Measurements from ENCODE around the gene IL32.

The IL32 gene

DNA sequence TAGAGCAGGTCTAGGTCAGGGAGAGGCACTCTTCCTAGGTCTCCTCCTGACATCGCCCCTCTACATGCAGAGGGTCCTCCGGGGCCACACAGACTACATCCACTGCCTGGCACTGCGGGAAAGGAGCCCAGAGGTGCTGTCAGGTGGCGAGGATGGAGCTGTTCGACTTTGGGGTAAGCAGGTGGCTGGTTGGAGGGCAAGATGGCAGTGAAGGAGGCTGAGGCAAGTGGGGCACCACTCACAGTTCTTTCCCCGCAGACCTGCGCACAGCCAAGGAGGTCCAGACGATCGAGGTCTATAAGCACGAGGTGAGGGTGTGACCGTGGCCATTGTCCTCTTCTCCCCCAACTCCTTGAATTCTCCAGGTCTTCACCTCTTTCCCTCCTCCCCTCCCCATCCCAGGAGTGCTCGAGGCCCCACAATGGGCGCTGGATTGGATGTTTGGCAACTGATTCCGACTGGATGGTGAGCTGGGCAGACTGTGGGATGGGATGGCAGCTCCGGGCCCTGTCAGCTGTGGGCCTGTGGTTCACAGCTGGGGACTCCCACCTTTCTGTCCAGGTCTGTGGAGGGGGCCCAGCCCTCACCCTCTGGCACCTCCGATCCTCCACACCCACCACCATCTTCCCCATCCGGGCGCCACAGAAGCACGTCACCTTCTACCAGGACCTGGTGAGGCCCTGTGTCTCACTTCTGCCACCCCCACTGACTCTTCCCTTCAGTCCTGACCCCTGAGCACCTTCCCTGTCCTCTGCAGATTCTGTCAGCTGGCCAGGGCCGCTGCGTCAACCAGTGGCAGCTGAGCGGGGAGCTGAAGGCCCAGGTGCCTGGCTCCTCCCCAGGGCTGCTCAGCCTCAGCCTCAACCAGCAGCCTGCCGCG, 38.6 kb upstream of the IL32 start:
- H3K4me3 ChIP-seq: no peak overlapping the region
- H3K27ac ChIP-seq: no peak overlapping the region

DNA sequence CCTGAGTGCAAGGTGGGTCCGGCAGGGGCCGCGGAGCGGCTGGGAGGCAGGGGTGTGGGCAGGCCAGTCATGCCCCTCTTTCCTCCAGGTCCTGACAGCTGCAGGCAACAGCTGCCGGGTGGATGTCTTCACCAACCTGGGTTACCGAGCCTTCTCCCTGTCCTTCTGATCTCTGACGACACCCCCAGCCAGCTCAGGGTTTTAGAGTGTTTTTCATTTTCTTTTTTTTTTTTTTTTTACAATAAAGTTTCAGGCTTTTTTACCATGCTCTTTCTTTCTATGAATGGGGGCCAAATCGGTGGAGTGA, 38.0 kb upstream of the IL32 start:
- Histone ChIP-seq H3K4me3 (no peak overlapping the region), H3K27ac (no peak overlapping the region)

DNA sequence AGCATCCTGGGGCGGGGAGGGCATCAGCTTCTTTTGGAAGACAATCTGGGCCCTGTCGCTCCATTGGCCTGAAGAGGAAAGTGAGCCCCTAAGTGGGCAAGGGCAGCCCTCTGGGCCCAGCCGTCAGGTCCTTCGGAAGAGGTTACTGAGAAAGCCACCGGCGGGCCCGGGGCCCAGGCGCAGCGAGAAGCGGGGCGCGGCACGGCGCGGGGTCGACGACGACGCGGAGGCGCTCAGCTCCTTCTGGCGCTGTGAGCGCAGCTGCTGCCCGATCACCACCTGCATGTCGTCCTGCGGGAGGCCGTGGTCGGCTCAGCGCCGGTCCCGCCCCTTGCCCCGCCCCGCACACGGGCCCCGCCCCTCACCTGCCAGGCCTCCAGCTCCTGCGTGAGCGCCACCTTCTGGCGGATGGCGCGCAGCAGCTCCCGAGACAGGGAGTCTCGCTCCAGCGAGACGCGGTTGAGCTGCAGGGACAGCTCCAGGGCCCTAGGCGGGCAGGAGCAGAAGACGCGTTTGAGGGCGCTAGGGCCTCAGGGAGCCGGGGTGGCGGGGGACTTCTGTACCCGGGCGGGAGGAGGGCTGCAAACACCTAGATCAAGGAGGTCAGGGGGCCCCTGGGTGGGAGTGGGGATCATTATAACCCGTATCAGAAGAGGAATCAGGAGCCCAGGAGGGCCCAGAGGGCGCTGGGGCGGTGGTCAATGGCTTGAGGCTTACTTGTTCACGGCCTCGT, 37.3 kb upstream of the IL32 start:
- peak overlapping the region in 1 of 7 experiments; percentile 2 for H3K4me3 ChIP-seq
- peak overlapping the region in 1 of 21 experiments; percentile 10 for H3K27ac ChIP-seq

DNA sequence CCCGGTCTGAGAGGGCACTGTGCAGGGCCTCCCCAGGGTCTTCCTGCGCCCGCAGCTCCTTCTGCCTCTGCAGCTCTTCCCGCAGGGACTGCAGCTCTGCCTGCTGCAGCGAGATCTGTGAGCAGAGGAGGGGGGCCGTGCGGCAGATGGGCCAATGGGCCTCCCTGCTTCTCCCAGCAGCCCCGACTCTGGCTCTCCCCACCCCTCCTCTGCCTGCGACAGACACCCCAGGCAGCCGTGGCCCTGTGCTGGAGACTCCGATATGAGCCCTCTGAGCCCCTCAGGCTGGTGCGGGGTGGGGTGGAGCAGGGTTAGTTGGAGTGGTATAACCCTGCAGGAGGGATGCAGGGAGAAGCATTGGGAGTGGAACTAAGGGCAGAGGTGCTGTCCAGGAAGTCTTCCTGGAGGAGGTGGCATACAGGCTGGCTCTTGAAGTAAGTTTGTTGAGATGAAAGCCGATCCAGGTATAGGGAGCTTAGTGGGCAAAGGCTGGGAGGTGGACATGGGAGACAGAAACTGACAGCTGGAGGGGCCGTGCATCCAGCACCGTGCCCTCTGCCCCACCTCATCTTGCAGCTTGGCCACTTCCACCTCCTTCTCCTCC, 36.6 kb upstream of the IL32 start:
- H3K4me3 ChIP-seq: peak overlapping the region in 2 of 7 experiments; percentile 2 to 24
- peak overlapping the region in 1 of 21 experiments; percentile 29 for H3K27ac ChIP-seq

DNA sequence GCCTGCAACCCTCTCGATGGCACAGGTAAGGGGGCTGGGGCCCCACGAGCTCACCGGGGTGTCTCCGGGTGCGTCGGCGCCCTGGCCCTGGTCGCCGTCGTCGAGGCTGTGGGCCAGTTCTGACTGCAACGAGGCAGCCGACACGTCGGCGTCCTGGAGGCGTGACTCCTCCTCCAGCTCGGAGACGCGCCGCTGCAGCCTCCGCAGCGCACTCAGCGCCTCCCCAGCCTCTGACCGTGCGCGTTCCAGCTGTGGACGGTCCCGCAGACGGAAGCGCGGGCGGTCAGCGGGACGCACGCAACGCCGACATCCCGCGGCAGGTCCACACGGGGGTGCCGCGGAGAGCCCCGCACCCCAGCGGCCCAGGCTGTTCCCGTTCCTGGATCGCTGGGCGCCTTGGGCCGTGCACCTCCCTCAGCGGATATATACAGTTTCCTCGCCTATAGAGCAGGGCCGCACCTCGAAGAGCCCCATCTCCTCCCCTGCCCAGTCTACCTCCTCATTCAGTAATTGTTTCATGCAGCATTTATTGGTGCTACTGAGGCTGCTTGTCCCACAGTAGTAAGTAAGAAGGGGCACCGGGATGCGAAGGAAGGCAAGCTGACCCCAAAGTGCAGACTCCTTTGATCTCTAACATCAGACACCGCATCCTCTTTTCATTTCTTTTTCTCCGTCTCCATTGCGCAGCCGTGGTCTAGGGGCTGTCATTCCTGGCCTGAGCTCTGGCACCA, 35.8 kb upstream of the IL32 start:
- H3K27ac ChIP-seq: peak overlapping the region in 1 of 21 experiments; percentile 29
- H3K4me3 ChIP-seq: peak overlapping the region in 4 of 7 experiments; percentile 4 to 24 (median 19)

DNA sequence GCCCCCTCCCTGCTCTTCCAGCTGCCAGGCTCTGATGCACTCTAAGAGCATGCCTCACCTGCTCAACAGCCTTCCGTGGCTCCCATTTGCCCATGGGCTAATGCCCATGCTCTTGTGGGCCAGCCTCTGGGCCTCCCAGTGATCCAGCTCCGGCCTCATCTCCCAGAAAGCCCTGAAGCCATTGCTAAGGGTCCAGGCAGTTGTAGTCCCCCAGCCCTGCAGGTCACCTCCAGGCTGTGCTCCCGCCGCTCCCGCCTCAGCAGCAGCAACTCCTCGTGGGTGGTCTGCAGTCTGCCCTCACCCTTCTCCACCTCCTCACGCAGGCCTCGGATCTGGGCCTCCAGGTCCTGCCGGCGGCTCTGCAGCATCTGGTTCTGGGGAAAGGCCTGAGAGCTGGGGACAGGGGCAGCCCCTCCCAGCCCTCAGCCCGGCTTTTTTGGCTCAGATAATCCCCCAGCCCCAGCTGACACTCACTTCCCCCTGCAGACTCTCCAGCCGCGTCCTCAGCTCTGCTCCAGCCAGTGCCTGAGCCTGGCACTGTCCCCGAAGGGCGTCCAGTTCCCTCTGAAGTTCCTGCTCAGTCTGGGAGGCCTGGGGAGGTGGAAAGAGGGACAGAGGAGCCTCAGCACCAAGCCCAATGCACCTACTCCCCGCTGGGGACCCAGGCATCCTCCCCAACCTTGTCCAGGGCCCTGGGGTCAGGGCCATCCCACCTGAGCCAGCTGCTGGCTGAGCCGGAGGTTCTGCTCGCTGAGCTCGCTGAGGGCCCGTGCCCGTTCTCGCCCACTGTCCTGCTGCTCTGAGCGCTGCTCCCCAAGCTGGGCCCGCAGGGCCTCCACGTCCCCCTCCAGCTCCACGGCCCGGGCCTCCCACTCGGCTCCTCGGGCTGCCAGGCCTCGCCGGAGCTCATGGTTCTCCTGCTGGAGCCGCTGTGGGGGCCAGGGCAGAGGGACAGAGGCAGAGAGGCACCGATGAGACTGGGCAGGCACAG, 34.9 kb upstream of the IL32 start:
- Histone ChIP-seq H3K27ac (no peak overlapping the region), H3K4me3 (no peak overlapping the region)

DNA sequence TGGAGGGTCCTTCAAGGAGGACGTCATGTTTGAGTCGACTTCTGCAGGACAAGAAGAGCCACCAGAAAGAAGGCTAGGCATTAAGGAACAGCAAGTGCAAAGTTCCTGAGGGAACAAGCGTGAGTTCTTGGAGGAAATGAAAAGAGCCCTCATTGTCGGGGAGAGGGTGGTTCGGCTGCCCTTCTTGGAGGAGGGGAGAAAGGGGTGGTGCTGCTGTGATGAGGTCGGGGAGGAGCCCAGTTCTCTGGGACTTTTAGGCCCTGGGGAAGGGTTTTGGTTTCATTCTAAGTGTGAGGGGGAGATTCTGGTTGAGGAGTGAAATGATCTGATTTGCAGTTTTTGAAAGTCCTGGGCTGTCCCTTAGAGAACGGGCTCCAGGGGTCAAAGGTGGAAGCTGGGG, 32.8 kb upstream of the IL32 start:
- no peak overlapping the region for H3K4me3 ChIP-seq

DNA sequence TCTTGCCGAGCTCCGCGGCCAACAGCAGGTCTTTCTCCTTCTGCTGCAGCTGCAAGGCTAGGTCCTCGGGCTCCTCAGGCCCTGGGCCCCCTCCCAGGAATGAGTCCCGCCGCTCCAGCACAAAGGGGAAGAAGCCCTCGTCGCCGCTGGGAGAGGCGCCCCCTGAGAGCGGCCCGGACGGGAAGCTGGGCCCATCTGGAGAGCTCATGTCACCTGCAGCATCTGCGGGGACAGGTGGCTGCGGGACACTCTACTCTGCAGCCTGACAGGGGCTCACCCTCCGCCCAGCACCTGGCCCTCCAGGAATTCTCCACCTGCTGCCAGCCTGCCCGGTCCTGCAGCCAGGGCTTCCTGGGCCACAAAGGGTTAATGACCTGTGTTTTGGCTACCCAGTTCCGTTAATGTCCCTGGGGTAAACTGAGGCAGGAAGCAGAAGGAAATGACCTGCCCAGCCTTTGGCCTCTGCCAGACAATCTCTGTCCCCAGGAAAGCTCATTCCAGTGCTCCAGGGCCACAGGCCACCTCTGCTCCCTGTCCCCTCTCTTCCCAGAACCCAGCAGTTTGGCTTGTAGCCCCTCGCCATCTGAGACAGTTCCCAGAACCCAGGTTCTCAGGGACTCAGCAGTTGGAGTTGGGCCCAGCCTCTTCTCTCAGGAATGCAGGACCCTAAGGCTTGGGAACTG, 30.0 kb upstream of the IL32 start:
- H3K4me3 ChIP-seq: peak overlapping the region in 5 of 7 experiments; percentile 25 to 43 (median 29)

More for the DNA sequence above, 32.8 kb upstream of the IL32 start:
- H3K27ac ChIP-seq: no peak overlapping the region

DNA sequence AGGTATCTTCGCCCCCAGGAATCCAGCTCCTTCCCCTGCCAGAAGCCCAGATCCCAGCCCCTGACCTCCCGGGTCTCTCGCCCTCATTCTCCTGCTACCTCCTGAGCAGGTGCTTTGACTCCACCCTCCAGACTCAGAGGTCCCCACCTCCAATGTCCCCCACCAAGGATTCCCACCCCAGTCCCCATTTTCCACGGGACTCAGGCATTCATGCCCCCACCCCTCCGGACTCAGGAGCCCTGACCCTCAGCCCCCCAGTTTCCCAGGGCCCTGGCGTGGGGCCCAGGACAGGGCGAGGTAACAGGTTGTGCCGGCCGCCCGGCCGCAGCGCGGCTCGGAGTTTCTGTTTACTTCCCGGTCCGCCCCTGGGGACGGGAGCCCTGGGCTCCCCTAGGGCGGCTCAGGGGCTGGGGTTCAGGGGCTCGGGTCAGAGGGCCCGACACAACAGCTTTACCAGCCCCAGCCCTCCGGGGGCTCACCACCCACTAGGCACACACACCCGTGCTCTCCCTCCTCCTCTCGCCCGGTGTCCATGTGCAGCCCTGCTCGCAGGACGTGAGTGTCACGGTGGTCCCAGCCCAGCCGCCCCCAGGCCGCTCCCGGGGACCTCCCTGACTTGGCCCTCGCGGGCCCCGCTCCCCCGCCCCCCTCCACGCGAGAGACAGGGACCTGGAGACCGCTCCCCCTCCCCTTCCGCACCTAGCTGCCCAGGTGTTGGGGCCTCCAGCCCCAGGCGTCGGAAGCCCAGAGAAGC, 29.3 kb upstream of the IL32 start:
- Histone ChIP-seq H3K27ac (peak overlapping the region; percentile 22 to 84 (median 72)), H3K4me3 (peak overlapping the region; percentile 20 to 43 (median 29))

More for the DNA sequence above, 30.0 kb upstream of the IL32 start:
- H3K27ac ChIP-seq: peak overlapping the region in 4 of 21 experiments; percentile 3 to 79 (median 71)

DNA sequence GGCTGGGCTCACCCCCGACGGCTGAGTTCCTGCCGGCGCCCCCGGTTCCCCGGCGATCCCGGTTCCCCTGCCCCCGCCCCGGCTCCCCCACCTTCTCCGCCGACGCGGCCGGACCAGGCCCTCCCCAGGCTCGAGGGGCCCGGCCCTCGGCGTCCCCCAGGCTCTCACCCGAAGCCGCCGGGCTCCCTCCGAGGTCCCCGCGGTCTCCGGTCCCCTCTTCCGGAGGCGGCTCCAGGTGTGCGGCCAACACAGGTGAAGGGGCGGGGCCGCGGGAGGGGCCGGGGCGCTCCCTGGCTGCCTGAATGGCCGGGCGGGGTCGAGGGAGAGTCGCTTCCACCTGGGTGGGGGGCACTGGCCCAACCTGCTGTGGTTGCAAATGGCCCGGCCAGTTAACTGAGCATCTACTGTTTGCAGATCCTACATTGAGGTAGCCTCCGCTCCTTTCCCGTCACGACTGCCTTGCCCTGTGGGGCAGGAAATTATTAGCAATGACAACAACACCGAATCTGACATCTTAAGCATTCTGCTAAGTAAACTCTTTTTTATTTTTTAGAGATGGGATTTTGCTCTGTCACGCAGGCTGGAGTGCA, 28.6 kb upstream of the IL32 start, which contains the start of gene BICDL2:
Gene BICDL2, minus strand, starts transcription at position 219 of the 590 bp plus-strand sequence. CDS start 1,448 bp downstream, outside the sequence.
- Histone ChIP-seq H3K27ac (peak within 1 kb of the TSS; percentile 22 to 84 (median 72)), H3K4me3 (peak within 1 kb of the TSS; percentile 20 to 43 (median 29))

DNA sequence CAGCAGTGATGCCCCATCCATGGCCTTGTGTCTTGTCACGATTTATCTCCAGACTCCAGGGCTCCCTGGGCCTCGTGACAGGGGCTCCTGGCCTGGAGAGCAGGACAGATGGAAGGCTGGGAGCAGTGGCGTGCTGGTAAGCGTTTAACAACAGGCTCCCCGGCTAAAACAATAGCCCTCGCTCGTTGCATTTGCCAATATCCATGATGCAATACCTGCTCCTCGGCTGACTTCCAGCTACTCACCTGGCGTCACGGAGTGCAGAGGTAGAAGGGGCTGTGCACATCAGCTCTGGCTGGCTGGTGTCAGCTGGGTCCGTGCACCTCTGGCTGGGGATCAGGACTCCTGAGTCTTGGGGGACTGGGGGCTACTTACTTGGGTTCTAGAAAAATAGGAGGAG, 27.2 kb upstream of the IL32 start:
- Histone ChIP-seq H3K27ac (no peak overlapping the region), H3K4me3 (no peak overlapping the region)

DNA sequence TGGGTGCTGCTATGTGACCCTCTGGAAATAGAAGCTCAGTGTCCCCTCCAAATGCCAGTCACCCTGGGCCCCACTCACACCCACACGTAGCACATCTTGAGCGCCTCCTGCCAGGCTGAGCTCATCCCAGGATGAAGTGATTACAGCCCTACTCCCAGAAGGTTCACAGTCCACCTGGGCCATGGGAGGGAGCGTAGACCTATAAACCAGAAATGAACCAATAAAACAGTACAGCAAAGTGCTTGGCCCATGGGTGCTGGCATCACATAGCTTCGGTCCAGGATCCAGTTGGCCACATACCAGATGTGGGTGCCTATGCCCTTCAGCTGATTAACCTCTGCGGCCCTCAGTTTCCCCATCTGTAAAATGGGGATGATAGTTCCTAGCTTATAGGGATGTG, 26.5 kb upstream of the IL32 start:
- H3K27ac ChIP-seq: no peak overlapping the region
- H3K4me3 ChIP-seq: no peak overlapping the region

DNA sequence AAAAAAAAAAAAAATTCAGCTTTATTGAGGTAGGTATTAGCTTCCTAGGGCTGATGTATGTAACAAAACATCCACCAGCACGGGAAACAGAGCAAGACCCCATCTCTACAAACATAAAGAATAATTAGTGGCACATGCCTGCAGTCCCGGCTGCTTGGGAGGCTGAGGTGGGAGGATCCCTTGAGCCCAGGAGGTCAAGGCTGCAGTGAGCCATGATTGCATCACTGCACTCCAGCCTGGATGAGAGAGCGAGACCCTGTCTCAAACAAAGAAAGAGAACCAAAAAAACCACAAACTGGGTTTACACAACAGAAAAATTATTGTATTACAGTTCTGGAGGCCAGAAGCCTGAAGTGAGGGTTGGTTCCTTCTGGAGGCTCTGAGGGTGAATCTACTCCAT, 23.1 kb upstream of the IL32 start:
- no peak overlapping the region for H3K4me3 ChIP-seq
- no peak overlapping the region for H3K27ac ChIP-seq

DNA sequence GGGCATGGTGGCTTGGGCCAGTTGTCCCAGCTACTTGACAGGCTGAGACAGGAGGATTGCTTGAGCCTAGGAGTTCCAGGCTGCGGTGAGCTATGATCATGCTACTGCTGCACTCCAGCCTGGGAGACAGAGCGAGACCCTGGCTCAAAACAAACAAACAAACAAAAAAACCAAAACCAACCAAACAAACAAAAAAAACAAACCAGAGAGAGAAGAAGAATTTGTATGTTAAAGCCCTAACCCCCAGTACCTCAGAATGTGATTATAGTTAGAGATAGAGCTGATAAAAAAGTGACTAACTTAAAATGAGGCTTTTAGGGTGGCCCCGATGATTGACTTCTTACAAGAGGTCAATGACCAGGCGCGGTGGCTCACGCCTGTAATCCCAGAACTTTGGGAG, 20.7 kb upstream of the IL32 start:
- Histone ChIP-seq H3K27ac (no peak overlapping the region), H3K4me3 (peak overlapping the region in 1 of 7 experiments; percentile 49)

DNA sequence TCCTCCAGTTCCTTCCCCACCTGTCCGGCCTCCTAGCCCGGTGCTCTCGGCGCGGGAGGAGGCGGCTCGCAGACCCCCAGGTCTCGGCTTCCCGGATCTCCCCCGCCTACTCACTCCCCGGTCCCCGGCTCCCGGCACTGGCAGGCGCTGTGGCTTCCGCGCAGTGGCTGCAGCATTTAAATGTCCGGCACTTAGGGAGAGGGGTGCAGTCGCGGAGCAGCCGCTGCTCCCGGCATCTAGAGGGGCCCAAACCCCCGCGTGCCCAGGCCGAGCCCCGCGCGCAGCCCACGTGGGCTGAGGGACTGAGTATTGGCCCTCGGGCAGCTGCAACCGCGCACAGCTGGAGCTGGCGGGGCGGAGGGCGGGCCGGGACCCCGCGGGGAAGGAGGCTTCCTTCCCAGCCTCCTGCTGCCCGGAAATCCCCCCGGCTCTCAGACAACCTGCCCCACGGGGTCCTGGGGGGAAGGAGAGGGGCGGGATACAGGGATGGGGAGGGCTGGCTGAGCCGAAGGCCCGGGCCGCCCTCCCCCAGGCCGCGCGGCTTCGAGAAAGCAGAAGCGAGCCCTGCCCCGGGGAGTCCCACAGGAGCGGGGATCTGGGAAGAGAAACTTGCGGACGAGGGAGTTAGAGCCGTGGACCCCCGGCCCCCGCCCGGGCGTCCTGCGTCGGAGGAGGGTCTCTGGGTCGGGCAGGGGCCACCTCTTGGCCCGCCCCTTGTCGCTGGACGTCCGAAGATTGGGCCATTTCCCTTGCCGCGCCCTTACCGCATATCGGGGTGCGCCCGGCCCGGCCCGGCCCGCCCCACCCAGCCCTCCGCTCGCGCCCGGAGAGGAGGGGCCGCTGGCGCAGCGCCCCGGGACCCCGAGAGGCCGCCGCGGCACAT, 19.4 kb upstream of the IL32 start, which contains the start of gene MMP25:
Gene MMP25, plus strand, starts transcription at position 804 of the 883 bp plus-strand sequence. CDS start 357 bp downstream, outside the sequence.
- Histone ChIP-seq H3K27ac (peak within 1 kb of the TSS in 16 of 21 experiments; percentile 0 to 78 (median 53)), H3K4me3 (peak within 1 kb of the TSS; percentile 28 to 49 (median 37))

All from skin epidermis (tissue), 12 donors.